ENCODE measurements around the gene CACHD1.

Gene CACHD1

GRCh38 chr1:64703600-64703999 lies 233.7 kb downstream of the CACHD1 start:
- H3K27me3 ChIP-seq (ENCODE audit: insufficient read depth, poor library complexity, severe bottlenecking), result peaks cover 2% of the 10 kb centered on the region
- no peak overlapping the region for H3K27ac ChIP-seq (replicated peaks)
- no peak overlapping the region for H3K4me3 ChIP-seq (replicated peaks; ENCODE audit: insufficient read depth, low read length)
- no peak for TF ChIP-seq GABPA (IDR thresholded peaks at IDR 0.05; ENCODE audit: low read depth)
- no peak for TF ChIP-seq SPI1 (IDR thresholded peaks at IDR 0.05; ENCODE audit: borderline replicate concordance, low read depth)
- no peak for TF ChIP-seq REST (IDR thresholded peaks at IDR 0.05; ENCODE audit: insufficient replicate concordance, low read depth)
- no peak for TF ChIP-seq POLR2AphosphoS5 (IDR thresholded peaks at IDR 0.05; ENCODE audit: low read depth)
- TF ChIP-seq CTCF (IDR thresholded peaks at IDR 0.05; ENCODE audit: insufficient read depth, low read length), result no peak
- no peak for DNase-seq (ENCODE audit: low read depth in 1 of 2, low spot score in 1 of 2)

- DNase-seq (ENCODE audit: low read depth in 1 of 2, low spot score in 1 of 2), result no peak
- Histone ChIP-seq H3K27me3 (ENCODE audit: insufficient read depth, poor library complexity, severe bottlenecking) (peaks cover 2% of the 10 kb centered on the region), H3K27ac (replicated peaks) (no peak overlapping the region), H3K4me3 (replicated peaks; ENCODE audit: insufficient read depth, low read length) (no peak overlapping the region)
- TF ChIP-seq CTCF (IDR thresholded peaks at IDR 0.05; ENCODE audit: insufficient read depth, low read length) (no peak), REST (IDR thresholded peaks at IDR 0.05; ENCODE audit: insufficient replicate concordance, low read depth) (no peak), SPI1 (IDR thresholded peaks at IDR 0.05; ENCODE audit: borderline replicate concordance, low read depth) (no peak), GABPA (IDR thresholded peaks at IDR 0.05; ENCODE audit: low read depth) (no peak), POLR2AphosphoS5 (IDR thresholded peaks at IDR 0.05; ENCODE audit: low read depth) (no peak)
Measured at GRCh38 chr1:64705591-64705990, 235.7 kb downstream of the CACHD1 start.

- TF ChIP-seq CTCF (IDR thresholded peaks at IDR 0.05; ENCODE audit: insufficient read depth, low read length) (no peak), REST (IDR thresholded peaks at IDR 0.05; ENCODE audit: insufficient replicate concordance, low read depth) (no peak), GABPA (IDR thresholded peaks at IDR 0.05; ENCODE audit: low read depth) (no peak), POLR2AphosphoS5 (IDR thresholded peaks at IDR 0.05; ENCODE audit: low read depth) (no peak), SPI1 (IDR thresholded peaks at IDR 0.05; ENCODE audit: borderline replicate concordance, low read depth) (no peak)
- Histone ChIP-seq H3K27me3 (ENCODE audit: insufficient read depth, poor library complexity, severe bottlenecking) (no peaks in the 10 kb centered on the region), H3K4me3 (replicated peaks; ENCODE audit: insufficient read depth, low read length) (no peak overlapping the region), H3K27ac (replicated peaks) (no peak overlapping the region)
- DNase-seq (ENCODE audit: low read depth in 1 of 2, low spot score in 1 of 2), result no peak
Measured at GRCh38 chr1:64711266-64711665, 241.3 kb downstream of the CACHD1 start.

Measured in HL-60 (cell line).